GM21360 (cell line): ENCODE measurements around the gene C1orf226.
A peak's percentile ranks its signal among the peaks of the same experiment; 100 is the strongest.
"Not testable (repeated sequence)": the region's sequence is repeated elsewhere in the genome, so short reads cannot be mapped to it uniquely, and the experiment has no call there.

ENCODE experiments used
- ATAC-seq: cut with Tn5 transposase; IDR thresholded peaks from one replicate; pipeline ENCODE4 v1.9.1; 2021; ENCODE audit warnings: mild to moderate bottlenecking, moderate library complexity; ENCODE audit not compliant: unreplicated experiment

The C1orf226 gene, protein sequence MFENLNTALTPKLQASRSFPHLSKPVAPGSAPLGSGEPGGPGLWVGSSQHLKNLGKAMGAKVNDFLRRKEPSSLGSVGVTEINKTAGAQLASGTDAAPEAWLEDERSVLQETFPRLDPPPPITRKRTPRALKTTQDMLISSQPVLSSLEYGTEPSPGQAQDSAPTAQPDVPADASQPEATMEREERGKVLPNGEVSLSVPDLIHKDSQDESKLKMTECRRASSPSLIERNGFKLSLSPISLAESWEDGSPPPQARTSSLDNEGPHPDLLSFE

DNA sequence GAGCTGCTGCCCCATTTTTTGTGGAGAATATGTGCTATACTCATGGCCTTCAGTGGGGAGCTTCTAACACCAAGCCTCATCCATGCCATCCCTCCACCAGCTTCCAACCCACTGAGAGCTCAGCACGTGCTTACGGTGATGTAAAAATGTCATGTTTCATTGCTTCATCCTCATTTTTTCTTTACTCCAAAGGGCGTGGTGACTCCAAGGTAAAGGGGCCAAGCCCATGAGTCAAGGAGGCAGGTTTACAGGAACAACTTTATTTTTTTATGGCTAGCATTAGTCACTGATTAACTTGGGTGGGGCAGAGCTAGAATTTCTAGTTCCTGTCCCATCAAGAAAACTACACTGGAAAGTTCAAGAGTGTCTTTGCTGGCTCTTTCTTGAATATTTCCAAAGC lies at the start of gene C1orf226:
Gene C1orf226 (plus strand): TSS at position 346 of the 400 bp plus-strand sequence. CDS start 174 bp downstream, outside the sequence.
- ATAC-seq = no peak

DNA sequence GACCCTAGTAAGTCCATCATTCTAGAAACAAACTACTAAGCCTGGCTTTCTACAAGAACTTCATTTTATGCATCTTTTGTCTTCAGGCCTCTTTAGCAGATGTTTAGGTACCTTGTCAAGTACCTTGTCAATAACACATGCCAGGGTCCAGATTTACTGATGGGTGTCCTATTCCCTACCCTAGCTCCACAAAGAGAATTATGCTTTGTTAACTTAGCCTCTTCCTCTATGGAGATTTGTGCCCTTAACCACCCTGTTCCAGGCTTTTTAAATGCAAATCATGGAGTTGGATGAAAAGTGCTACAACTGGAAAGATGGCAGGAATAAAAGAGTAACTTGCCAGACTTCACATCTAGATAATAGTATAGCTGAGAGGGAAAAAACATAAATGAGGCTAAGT lies 47.5 kb upstream of the C1orf226 start:
- no peak for ATAC-seq

DNA sequence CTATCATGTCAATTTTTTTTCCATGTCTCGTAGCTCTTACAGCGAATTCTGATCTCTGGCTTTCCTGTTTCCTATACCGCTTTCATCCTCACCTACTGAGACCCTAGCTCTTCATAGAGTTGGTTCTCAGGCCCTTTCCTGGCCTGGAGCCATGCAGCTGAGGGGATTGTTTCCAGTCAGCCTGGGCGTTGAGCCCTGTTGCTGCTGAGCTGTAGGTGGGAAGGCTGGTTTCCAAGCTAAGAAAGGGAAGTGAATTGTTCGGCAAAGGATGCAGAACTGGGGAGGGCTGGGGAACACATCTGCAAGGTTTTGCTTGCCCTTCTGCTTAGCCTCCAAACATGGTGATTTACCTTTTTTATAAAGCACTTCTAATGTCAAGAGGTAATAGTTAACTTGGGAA lies 46.4 kb upstream of the C1orf226 start:
- no peak for ATAC-seq

DNA sequence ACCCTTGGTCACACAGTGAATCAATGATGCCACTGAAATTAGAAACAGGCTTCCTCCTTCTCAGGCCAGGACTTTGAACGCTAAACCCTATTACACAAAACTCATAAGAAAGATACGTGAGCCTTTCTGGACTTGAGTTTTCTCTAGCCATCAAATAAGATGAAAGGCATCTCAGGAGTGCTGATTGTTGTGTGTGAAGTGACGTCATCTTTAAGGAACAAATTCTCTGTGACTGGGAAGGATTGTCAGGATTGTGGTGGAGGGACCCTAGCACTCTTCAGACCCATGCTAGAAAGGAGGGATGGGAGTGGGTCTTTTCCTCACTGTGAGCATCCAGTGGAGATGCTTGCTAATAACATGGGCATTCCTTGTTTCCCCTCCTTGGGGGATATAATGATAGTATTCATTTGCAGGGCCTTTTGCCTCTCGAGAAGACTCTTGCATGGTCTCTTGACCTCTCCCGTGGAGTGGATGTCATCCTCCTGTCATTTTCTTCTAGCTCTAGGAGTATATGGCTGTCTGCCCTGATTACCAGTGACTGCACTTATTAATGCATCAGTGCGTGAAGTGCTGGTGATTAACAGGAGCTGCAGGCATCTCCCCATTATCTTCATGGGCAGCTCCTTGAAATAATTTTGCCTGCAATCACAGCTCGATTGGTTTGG lies 44.8 kb upstream of the C1orf226 start:
- ATAC-seq = no peak

DNA sequence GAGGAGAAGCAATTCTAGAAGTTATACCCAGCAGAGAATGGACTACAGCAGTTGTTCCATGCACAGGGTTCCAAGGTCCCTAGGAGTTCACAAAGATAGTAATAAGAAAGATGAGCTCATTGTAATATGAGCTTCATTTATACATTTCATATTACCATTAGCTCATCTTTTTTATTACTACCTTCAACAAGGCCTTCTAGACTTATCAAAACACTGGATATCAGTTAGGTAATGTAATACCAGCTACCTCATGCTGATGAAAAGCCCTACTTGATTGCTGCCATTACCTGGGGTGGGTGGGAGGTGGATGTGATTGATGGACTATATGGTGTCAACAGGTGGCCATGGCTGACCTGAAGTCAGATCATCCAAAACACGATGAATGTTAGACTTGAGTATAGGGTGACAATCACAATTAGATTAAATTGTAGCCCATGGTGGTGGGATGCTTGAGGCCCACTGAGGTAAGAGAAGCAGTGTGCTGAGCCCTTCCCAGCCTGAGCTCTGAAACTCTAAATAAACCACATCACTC lies 39.0 kb upstream of the C1orf226 start:
- ATAC-seq = no peak

DNA sequence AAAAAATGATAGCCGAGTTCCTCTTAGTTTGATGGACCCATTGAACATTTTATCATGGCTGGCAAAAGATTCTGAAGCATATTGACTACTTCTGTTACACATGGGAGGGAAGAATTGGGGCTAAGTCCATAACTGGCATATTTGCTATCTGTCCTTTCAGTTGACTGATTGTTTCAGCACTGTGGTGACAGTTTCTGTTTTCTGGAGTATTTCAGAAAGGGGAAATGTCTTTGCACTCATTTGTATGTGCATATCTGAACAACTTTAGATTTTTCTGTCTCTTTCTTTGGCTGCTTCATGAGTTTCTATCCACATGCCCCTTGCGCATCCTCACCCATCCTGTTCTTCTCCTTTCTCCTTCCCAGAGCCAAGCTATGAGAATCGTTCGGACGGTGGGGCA lies 38.1 kb upstream of the C1orf226 start:
- no peak for ATAC-seq

DNA sequence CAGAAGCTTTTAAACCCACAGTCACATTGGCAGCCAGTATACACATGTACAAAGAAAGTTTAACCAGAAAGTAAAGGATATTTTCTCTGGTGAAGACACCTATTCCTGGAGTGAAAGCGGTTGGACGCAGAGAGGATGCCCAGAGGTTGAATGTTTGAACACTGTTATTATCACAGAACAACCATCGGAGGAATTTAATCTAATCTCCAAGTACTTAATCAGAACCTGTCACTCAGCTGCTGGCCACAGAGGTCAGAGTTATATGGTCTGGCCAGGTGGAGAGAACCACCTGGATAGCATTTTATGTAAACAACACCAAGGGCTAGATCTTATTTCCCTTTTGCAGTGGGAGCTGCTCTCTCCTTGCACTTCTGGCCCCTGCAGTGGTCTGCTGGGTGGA lies 34.2 kb upstream of the C1orf226 start:
- no peak for ATAC-seq

DNA sequence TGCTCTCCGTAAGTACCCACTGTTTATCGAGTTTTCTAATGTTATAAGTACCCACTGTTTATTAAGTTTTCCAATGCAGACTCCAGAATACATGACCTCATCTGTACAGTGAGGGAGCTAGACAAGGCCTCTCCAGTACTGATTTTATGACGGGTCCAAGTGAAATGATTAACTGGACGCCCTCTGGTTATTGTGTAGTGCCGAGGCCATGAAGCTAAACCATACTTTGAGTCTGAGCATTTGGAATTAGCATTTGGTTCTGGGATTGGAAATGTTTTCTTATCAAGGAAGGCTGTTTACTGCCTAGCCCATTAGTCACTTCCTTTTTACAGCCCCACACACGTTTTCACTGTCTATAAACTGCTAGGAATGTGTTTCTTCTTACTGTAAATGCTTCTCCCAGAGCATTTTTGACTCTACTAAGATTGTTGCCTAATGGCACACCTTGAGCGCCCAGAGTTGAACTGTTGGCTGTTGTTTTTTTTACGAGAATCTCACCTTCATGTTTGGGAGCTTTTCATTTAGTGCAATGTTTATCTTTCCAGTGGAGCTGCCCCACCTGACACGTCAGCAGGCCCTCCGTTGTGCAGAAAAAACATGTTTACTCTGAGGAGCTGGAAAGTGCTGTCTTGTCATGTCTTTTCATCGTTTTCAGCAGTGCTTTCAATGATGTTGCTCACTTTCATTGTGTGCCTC lies 31.7 kb upstream of the C1orf226 start:
- ATAC-seq = no peak

DNA sequence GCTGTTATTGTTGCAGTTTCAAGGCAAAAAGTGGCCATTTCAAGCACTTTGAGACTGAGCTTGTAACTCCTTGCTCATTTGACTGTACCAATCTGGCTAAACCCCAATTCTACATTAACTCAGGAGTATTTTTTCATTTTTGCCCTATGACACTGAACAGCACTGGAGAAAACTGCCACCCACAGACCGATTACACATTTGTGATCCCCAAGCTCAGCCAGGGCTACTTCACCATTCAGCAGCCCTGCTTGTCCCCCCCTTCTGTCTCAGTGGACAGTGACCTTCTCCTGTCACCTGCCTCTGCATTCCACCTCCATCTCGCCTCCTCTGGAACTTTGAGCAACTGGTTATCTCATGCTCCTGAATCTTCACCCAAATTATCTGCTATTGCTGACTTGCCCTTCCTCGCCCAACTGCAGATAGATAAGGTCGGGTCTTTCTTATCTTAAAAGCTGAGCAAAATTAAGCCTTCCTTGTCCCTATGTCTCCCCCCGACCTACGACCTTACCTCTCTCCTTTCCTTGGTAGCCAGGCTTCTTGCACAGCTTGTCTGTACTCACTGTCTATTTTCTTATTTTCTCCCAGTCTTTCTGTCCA lies 30.2 kb upstream of the C1orf226 start:
- no peak for ATAC-seq

DNA sequence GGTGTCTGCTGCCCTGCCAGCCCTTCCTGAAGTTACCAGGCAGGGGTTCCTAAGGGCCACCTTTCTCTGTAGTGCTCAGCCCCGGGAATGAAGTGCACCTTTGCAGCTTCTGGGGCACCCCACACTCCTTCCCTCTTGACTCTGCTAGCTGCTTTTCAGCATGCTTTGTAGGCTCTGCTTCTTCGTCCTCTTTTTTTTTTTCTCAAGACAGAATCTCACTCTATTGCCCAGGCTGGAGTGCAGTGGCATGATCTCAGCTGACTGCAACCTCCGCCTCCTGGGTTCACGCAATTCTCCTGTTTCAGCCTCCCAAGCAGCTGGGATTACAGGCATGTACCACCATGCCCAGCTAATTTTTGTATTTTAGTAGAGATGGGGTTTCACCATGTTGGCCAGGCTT lies 29.7 kb upstream of the C1orf226 start:
- ATAC-seq = not testable (repeated sequence)

DNA sequence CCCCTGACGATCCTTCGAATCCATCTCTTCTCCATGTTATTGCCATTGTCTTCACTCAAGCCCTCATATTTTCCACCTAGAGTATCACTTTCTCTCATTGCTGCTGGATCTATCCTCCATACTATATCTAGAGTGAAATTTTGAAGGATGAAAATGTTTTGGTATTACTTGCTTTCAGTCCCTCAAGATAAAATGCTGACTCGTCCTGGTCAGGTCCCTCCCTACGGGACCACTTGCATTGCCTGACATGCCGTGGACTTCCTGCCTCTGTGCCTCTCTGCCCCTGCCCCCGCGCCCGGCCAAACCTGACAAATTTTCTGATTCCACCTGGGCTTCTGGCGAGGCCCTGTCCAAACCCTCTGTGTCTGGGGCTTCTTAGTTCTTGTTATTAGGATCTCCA lies 28.4 kb upstream of the C1orf226 start:
- ATAC-seq = no peak

DNA sequence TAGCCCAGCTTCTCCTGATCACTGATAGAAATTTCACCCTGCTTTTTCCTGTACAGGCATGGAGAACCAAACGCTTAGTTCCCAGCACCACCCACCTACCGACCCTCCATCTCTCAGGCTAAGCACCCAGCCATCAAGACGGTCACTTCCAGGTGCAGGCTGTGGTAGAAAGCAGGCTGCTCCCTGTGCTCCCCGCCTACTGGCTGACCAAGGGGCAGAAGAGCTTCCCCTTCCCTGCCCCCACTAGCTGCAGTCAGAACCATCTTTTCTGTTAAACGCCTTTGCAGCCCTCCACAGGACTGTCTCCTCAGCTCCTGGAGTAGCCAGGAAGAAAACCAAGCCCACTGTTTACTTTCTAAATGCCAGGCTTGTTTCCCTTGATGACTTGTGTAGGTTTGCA lies 27.8 kb upstream of the C1orf226 start:
- ATAC-seq = no peak

DNA sequence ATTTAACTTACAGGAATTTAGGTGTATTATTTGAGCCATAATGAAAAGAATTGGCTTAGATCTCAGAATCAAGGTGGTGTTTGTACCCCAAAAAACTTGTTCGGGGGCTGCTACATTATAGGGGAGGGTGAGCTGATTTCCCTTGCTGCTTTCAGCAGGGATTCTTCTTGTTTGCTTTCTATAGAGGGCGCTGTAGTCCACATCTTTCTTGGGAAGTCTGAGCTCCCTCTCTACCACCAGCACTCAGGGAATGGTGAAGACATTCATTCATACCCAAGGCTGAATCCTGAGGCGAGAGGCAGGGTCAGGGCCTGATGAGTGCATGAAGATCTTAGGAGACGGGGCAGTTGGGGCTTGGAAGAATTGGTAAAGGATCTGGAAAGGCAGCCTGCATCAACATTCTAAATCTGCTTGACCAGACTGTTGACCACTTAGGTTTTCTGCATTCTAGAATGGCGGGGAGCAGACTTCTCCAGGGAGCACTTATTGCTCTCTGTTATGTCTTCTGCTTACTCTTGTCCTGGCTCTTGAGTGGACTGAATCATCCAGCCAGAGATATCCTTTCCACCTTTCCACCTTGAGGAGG lies 23.8 kb upstream of the C1orf226 start:
- ATAC-seq = no peak

DNA sequence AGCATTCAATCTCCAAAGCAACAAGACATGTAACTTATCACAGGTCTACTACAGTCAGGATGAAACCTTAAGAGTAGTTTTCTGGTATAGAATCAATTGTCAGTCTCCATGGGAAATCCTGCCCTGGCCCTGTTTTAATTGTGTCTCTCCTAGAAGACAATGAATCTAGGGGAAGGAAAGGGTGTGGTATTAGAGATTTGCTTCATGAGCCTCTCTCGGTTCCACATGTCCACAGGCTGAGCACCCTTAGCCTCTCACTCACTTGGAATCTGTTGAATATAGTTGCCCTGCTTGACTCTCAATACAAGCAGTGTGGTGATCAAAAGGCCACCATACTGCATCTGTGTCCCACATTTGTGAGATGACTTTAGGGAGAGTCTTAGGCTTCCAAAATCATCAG lies 22.6 kb upstream of the C1orf226 start:
- no peak for ATAC-seq

DNA sequence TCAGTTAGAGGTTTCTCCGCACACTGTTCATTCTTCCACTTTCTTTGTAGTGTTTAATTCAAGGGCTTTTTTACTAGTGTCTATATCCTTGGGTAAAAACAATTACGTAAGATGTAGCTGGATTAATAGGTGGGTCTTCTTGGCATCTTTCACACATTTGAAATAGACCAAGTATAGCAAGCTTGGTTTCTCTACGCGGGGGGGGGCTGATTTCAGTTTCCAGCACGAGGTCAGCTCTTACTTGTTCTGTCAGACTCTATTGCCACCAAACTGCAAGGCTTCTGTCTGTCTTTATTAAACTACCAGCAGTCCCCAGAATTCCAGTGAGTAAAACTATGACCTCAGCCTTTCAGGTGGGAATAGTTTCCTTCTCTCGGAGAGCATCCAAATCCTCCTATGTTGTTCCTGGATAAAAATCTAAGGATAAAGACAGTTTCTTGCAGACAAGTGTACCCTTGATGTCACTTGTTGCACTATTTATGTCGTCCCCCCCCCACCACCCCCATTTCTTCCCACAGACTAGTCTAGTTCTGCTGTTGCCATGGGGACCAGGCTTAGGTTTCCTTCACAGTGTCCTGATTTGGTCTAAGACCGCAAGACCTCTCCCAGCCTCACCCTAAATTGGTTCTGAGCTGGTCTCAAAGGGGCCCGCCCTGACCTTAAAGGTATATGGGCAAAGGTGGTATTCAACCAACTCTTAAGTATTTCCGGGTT lies 21.8 kb upstream of the C1orf226 start:
- no peak for ATAC-seq

DNA sequence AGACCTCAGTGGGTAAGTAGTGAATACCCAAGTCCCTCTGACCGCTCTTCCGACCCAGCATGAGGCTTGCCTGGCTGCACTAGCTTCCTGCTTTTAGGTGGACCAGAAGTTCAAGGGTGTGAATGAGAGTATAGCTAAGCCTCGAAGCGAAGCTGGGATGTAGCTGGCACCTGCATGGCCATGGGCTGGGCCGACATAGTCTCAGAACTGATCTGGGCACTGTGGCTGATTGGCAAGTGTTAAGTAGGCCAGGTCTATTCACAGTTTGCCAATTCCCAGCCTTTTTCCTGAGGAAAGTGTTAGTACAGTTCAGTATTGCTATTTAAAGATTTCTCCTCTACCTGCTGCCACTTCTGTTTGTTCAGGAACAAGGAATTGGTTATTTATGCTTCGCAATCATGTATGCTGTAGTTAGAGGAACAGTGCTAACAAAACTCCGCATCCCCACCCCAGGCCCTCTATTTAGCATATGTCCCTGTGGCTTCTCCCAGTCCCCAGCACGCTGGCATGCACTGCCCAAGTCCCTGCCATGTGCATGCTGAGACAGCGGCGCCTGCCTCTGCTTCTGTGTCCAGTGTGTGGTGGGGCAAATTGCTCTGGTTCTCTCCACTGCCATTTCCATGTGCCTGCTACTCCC lies 21.2 kb upstream of the C1orf226 start:
- ATAC-seq = no peak

DNA sequence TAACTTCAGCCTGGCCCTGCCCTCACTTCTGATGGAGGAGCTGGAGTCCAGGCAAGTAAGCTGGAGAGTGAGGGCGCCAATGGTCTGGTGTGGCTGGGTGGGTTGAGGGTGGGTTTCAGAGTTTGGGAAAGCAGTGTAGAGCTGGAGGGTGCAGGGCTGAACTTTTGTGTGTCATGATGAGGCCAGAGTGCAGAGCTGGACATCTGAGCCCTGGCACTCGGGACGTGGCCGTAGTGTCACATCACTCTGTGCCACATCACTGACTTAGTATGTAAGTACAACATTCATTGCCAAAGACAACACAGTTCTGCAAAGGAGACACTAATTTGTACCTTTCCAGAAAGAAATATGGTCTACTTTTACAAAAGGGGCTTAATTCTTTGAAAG lies 20.7 kb upstream of the C1orf226 start:
- no peak for ATAC-seq

DNA sequence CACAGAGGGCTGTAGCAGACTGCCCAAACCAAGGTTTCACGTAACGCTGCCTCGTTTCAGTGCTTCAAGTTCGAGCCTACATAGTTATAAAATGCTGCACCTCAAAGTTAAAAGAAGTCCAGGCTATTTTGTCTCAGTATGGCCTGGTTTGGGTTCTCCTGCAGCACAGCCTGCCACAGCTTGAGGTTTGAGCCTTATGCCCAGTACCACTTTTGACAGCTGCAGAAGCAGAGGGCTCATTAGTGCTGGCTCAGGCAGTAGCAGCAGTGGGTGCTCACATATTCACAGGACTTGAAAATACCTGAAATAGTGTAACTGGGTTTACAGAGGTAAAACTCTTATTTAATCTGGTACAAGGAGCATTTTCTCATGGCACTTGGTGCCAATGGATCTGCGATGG lies 20.2 kb upstream of the C1orf226 start:
- peak; percentile 20 for ATAC-seq

DNA sequence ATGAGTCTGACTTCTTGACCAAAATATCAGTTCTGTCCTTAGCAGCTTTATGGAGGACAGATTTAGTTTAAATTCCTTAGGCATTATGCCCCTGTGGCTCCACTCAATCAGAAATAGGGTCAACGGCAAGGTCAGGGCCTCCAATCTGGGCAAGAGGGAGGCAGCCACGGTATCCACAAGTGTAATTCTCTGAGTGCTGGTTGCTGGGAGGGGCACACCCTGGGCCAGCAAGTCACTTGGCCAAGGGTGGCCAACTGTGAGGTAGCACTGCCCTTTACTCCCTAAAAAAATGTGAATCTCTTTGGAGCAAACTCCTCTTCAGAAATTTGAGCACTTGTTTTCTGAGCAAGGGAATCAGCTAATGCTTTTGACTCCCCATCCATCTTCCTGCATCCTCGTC lies 17.7 kb upstream of the C1orf226 start:
- ATAC-seq = no peak

DNA sequence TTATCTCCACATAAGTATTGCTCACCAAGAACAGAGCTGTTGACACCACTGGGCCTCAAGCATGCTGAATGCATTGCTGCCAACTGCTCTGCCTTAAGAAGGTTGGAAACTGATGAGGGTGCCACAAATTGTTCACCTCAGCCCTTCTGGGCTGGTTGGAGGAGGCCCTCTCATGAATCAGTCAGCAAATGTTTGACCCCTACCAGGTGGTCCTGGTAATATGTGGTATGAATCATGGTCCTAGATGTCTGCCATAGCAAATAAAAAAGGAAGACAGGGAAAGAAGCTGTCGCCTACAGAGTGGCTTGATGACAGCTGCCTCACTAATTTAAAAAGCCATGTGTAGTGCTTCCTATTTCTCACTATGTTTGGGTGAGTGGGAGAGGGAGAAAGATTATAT lies 17.0 kb upstream of the C1orf226 start:
- no peak for ATAC-seq
